DMS79 treated with DMSO at 0.1 percent for 48 hours (cell line): ENCODE data around the gene MYO5C.
"Not testable (repeated sequence)": the region's sequence is repeated elsewhere in the genome, so short reads cannot be mapped to it uniquely, and the experiment has no call there.

Experiments
- DNase-seq: peaks from one replicate; lab custom pipeline; 2025; lab: John Stamatoyannopoulos, UW

The MYO5C gene

DNA sequence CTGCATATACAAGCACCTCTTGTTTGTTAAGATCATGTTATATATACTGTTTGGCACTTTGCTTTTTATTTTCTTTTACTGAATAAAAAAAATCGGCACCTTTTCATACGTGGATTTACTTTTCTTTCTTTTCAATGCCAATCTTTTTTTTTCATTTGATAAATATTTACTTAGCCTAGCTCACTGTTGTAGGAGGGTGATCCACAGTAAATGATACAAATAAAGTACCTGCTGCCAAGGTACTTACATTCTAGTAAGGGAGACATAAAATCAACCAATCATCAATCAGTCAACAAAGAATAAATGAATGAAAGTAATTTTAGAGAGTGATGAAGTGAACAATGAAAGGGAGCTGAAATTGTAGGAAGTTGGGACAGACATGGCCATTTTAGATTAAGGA lies 122.7 kb downstream of the MYO5C start:
- no peak for DNase-seq

DNA sequence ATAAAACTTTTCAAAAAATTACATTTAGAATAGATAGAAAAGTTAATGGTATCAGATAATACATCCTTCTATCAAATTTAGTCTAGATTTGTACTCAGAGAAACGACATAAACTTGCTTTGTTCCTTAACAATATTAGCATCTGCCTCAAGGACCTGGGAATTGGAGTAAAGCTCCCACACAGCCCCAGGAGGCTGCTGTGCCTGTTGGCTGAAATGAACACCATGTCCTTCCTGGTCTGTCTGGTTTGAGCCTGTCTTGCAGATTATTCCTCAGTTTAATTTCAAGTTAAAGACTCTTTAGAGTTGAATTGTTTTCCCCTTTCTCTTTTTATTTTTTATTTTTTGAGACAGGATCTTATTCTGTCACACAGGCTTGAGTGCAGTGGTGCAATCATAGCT lies 123.8 kb downstream of the MYO5C start:
- DNase-seq, result no peak

DNA sequence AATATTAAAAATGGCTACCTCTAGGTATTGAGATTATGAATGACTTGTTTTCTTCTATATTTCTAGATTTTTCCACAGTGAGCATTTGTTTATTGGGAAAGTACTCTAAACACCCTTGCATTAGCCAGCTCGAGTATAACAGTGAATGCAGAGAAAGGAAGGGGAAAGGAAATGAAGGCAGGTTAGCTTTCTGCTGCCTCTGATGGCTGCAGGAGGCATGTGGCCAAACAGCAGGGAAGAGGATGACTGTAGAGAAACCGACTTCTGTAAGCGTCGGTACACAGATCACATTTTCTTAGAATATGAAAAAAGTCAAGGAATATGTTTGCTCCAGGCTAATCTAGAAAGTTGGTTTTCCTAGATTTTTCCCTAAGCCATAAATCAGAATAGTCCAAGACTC lies 124.2 kb downstream of the MYO5C start:
- DNase-seq, result no peak

DNA sequence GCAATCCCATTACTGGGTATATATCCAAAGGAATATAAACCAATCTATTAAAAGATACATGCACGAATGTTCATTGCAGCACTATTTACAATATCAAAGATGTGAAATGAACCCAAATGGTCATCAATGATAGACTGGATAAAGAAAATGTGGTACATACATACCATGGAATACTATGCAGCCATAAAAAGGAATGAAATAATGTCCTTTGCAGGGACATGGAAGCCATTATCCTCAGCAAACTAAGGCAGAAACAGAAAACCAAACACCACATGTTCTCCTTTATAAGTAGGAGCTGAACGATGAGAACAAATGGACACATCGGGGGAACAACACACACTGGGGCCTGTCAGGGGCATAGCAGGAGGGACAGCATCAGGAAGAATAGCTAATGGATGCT lies 125.4 kb downstream of the MYO5C start:
- not testable (repeated sequence) for DNase-seq

DNA sequence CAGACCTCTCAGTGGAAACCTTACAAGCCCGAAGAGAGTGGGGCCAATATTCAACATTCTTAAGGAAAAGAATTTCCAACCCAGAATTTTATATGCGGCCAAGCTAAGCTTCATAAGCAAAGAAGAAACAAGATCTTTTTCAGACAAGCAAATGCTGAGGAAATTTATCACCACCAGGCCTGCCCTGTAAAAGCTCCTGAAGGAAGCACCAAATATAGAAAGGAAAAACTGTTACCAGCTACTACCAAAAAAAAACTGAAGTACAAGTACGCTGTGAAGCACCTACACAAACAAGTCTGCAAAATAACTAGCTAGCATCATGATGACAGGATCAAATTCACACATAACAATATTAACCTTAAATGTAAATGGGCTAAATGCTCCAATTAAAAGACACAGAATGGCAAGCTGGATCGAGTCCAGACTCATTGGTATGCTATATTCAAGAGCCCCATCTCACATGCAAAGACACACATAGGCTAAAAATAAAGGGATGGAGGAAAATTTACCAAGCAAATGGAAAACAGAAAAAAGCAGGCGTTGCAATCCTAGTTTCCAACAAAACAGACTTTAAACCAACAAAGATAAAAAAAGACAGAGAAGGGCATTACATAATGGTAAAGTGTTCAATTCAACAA lies 130.0 kb downstream of the MYO5C start:
- DNase-seq, result not testable (repeated sequence)

DNA sequence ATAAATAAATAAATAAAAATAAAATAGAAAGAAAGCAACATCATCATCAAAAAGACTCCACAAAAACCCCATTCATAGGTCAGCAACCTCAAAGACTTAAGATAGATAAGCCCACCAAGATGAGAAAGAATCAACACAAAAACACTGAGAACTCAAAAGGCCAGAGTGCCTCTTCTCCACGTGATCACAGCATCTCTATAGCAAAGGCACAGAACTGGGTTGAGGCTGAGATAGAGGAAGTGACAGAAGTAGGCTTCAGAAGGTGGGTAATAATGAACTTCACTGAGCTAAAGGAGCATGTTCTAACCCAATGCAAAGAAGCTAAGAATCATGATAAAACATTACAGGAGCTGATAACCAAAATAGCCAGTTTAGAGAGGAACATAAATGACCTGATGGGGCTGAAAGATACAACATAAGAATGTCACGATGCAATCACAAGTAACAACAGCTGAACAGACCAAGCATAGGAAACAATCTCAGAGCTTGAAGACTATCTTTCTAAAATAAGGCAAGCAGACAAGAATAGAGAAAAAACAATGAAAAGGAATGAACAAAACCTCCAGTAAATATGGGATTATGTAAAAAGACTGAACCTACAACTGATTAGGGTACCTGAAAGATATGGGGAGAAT lies 130.9 kb downstream of the MYO5C start:
- DNase-seq, result no peak

DNA sequence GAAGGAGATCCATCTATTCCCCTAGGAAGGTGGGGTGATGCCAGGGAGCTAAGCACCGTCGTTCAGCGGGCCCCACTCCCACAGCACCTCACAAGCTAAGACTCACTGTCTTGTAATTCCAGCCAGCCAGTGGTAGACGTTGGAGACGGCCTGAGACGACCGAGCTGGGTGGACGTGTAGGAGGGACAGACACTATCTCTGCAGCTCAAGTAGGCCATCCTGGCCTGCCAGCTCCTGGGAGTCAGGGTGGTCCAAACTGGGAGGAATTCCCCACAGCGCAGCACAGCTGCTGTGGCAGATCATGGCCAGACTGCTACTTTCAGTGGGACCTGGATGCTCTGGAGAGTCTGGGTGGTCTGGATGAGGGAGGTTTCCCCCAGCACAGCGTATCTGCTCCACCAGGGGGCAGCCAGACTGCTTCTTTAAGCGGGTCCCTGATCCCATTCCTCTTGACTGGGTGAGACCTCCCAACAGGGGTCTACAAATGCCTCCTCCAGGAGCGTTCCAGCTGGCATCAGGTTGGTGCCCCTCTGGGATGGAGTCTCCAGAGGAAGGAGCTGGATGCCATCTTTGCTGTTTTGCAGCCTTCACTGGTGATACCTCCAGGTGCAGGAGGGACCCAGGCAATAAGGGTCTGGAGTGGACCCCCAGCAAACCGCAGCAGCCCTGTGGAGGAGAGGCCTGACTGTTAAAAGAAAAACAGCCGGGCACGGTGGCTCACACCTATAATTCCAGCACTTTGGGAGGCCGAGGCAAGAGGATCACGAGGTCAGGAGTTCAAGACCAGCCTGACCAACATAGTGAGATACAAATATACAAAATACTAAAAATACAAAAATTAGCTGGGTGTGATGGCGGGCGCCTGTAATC lies 132.0 kb downstream of the MYO5C start:
- no peak for DNase-seq

DNA sequence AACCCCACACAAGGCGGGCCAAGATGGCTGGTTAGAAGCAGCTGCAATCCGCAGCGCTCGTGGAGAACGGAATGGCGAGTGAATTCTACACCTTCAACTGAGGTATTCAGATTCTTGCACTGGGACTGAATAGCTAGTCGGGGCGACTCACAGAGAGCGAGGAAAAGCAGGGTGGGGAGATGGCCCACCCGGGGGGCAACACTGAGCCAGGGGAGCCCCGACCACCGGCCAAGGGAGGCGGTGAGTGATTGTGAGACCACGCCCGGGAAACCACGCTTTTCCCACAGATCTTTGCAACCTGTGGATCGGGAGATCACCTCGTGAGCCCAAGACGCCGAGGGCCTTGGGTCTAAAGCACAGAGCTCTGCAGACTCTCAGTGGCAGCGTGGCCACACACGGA lies 132.7 kb downstream of the MYO5C start:
- DNase-seq, result no peak

DNA sequence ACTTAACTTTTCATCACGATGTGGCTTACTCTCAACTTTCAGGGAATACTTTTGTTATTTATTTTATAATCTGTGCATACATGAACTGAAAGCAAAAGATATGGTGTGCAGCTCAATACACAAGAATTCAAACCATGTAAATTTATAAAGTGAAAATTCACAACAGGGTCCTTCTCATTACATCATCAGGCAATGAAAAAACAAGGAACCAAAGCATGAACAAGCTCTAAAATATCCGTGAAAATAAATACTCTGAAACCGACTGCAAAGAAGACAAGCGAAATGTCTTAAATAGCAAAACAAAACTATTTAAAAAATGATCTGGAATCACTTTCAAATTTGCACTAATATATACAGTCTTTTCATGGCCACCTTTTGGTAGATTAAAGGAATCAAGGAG lies 133.3 kb downstream of the MYO5C start:
- DNase-seq, result no peak

DNA sequence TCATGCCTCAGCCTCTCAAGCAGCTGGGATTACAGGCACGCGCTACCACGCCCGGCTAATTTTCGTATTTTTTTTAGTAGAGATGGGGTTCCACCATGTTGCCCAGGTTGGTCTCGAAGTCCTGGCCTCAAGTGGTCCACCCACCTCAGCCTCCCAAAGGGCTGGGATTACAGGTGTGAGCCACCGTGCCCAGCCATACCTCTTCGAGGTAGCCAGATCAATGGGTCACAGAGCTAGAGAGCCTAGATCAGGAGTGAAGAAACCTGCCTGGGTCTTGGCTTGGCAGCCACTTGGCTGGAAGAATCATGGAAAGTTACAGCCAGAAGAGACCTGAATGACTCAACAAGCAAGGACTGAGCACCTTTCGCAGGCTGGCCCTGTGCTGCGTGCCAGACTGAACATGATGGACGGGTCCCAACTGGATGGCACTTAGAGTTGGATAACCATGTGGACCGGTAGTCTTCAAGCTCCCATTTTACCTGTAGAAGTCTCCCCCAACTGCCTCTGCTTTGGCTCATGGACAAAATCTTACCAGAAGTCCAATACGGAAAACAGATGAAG lies 134.1 kb downstream of the MYO5C start:
- DNase-seq, result no peak

DNA sequence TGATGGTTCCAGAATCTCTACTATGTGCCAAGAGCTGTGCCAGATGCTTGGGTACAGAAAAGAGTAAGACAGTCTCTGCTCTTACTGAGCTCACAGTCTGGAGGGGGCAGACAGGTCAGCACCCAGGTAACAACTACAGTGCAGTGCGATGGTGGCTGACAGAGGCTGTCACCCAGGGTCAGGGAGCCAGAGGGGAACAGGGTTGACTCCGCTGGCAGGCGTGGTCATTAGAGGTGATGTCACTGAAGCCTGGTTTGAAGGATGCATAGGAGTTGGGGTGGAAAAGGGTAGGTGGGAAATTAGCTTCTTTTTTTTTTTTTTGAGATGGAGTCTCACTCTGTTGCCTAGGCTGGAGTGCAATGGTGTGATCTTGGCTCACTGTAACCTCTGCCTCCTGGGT lies 136.0 kb downstream of the MYO5C start:
- DNase-seq, result no peak

DNA sequence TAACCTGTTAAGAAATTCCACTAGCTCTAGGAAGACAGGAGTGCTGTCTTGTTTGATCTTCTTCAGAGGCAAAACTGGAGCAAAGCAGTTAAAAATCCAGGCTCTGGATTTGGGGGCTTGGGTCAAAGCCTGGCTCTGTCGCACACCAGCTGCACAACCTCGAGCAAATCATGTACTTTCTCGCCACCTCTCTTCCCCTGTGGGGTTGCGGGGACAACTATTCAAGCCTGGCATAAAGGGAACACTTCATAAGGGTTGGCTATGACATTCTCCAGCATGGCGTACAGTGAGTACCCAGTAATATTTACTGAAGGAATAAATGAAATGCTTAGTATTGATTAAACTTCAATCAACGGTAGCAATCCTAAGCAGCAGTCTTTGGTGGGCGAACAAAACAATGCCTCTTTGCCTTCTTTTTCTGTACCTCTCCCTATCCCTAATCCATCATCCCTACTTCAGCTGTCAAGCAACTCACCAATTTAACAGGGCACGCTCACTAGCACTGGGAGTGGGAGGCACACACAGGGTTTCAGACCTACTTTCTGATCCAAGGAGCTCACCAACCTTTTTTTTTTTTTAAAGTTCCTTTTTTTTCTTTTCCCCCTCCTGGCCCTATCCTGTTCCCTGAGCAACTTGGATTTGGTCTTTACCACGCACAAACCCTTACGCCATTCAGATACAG lies 137.4 kb downstream of the MYO5C start:
- no peak for DNase-seq

DNA sequence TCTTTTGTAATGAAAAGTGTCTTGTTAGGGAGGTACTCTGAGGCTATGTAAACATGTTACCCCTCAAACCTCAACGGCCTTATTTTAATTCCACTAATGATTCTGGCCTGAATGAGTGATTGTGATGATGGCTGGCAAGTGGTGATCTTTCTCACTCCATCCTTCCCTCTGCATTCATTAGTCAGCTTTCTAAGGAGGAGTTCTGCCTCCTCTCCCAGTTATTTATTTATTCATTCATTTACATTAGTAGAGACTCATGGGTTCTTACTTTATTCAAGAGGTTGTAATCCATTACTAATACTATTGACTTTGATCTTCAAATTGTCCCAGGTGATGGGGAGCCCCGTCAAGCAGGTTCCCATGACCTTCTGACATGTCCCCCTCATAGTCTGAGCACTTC lies 139.7 kb downstream of the MYO5C start:
- DNase-seq, result peak; percentile 6

DNA sequence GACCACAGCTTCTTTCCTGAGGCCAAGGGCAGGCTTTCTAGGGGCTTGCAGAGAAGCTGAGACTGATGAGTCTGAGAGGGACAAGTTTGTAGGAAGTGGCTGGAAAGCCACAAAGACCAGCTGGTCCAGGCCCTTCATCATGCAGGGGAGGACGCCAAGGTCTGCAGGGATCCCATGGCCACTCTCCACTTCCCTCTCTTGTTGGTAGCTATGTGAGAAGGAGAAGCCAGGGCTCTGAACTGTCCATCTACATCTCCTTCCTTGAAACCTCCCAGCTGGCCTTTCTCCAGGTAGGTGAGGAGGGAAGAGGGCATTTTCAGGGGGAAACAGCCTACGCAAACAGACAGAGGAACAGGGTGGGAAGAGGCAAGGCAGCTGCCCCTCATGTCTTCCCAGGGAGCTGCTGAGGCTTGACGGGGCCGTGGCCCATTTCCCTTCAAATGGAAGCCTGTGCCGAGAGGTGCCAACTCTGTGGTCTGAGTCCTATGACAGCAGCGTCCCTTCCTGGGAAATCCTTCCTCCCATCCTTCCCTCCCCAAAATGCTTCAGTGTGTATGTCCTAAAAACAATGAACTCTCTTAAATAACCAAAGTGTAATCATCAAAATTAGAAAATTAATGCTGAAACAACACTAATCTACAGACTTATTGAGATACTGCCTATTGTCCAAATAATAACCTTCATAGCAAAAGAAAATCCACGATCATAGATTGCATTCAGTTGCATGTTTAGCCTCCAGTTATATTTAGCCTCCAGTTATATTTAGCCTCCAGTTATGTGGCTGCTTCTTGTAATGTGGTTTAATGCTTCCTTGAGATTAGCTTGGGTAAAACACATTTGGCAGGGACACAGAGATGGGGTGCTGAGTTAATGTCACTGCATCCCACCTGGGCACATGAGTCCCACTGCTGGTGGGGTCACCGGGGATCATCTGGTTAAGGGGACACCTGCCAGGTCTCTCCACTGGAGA lies 140.4 kb downstream of the MYO5C start:
- peak; percentile 6 for DNase-seq

DNA sequence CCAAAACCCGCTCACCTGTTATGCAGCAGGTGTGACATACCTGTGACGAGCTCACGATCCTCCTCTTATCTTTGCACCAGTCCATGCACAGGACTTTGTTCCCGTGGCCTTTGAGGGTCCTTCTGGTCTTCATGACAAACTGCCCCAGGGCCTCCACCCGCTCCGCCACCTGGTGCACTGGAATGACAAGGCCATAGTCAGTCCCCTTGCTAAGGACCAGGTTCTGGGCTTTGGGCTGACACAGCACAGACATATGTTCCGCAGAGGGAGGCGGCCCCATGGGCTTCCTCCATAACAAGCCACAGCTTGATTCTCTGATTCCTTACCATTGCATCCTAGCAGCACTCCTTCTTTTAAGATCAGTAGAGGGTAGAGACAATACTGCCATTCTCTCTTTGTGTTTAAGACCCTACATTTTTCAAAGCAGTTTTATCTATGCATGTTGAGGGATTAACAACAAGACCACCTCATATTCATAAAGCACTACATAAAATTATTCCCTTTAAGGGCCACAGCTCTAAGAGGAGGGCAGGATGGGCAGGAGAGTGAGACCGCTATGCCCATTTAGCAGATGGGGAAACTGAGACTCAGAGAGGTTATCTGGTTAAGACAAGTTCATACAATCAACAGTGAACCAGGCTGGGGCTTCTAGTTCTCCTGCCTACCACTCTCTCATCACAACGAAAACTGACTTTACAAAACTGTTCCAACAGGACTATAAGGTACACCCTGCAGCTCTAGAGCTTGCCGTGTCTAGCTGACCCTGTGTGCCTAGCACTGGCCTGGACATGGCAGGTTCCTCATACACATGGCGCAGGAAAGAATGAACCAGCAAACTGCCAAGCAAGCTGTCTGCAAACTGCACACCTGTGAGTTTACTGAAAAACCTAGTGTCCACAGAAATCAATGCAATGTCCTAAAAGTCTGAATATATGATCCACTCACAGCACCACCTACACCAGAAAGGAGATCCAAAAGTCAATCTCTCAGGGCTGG lies 141.4 kb downstream of the MYO5C start:
- DNase-seq, result peak; percentile 53

DNA sequence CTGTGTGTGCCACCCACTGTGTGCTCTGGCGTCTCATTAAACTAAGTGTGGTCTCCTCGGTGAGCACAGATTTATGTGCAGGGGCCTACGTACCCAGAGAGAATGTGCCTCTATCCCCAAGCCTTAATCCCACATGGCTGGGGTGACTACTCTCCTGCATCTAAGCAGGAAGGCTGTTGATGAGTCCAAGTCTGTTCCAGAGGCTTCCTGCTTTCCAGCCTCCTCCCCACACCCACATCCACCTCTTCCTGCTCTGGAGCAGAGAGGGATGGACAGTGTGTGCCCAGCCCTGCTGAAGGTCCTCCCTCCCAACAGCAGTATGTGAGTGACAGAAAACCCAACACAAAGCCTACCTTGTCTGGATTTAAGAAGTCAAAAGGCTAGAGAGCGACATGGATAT lies 144.3 kb downstream of the MYO5C start:
- DNase-seq, result no peak

DNA sequence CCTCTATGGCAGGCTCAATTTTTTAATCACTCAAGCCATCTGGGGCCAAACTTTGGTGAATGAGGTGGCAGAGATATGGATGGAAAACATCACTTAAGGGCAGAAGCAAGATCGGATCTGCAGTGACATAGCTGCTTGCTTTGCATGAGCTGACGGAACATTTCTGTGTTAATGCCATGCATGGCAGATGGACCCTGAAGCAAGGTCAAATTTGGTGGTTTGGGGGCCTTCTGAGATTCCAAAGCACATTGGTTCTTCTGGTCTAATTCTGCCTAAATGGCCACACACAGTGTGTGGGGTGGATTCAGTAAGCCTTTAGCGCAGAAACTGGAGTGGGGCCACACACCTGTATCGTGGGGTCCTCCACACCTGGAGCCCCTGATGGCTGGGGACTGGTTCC lies 144.7 kb downstream of the MYO5C start:
- no peak for DNase-seq

DNA sequence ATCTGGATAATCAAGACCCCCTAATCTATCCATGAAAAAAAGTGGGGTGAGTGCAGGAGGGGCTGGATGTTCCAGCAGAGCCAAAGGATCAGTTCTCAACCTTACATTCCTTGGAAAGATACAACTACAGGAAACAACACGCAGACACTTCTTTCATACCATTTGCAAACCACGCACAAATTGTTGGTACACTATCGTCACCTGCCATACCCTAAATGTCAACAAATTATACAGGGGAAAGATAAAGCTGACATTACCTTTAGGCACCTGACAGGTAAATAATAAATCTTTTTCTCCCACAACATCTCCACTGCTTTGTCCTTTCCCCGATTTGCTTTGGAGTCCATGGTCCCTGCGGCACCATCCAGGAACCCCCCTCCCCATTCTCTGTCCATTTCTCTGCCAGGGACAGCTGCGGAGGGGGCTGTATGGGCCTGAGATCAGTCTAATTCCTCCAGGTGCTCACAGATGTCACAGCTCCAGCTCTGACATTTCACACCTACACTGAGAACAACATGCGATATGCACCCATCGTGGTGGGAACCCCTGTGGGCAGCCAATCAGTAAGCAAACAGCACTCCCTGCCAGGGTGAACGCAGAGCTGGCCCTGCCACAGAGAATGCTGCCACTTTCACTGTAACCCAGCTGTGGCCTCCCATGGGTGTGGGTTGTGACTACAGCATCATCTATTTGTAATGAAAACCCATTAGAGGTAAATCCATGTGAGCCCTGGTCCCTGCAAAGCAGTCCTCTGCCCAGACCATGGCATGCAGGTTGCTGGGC lies 145.4 kb downstream of the MYO5C start:
- no peak for DNase-seq

DNA sequence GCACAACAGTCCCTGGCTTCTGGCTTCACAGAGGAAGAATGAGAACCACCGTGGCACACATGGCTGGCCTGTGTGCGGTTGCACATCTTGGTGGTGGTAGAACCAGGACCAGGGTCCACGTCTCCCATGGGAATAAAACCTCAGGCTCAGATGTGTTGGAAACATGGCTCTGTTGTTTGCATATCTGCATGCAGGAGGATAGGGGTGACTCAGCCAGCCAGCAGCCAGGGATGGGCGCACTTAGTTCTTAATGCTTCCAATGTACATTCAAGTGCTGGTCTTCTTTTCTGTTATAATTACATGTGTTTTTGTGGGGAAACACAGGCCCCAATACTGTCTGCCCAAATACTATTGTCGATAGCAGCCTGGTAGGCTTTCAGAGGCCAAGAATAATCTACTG lies 147.2 kb downstream of the MYO5C start:
- no peak for DNase-seq
